GM18870 (cell line): ENCODE results near the gene MAB21L4.

ENCODE experiments used
- ATAC-seq: cut with Tn5 transposase; IDR thresholded peaks from one replicate; pipeline ENCODE4 v1.9.1; 2021; ENCODE audit warnings: moderate library complexity; ENCODE audit not compliant: unreplicated experiment

Gene MAB21L4

GRCh38 chr2:240925568-240926515, 29.9 kb upstream of the MAB21L4 start:
- no peak for ATAC-seq

GRCh38 chr2:240925191-240925567, 29.2 kb upstream of the MAB21L4 start:
- no peak for ATAC-seq

GRCh38 chr2:240922982-240923537, 27.1 kb upstream of the MAB21L4 start:
- ATAC-seq, result no peak

GRCh38 chr2:240922245-240922981, 26.5 kb upstream of the MAB21L4 start:
- no peak for ATAC-seq

GRCh38 chr2:240921995-240922244, 26.0 kb upstream of the MAB21L4 start:
- ATAC-seq, result no peak

GRCh38 chr2:240921311-240921994, 25.5 kb upstream of the MAB21L4 start:
- no peak for ATAC-seq

- no peak for ATAC-seq
Observed at GRCh38 chr2:240920783-240921231, 24.9 kb upstream of the MAB21L4 start.

GRCh38 chr2:240919786-240920782, 24.1 kb upstream of the MAB21L4 start:
- no peak for ATAC-seq

GRCh38 chr2:240919161-240919781, 23.3 kb upstream of the MAB21L4 start:
- no peak for ATAC-seq

GRCh38 chr2:240918258-240919091, 22.5 kb upstream of the MAB21L4 start:
- ATAC-seq, result no peak

GRCh38 chr2:240917684-240918257, 21.8 kb upstream of the MAB21L4 start:
- ATAC-seq, result no peak

GRCh38 chr2:240917009-240917683, 21.2 kb upstream of the MAB21L4 start:
- no peak for ATAC-seq

- ATAC-seq, result no peak
Observed at GRCh38 chr2:240916571-240917008, 20.6 kb upstream of the MAB21L4 start.

- no peak for ATAC-seq
Observed at GRCh38 chr2:240915526-240916341, 19.8 kb upstream of the MAB21L4 start.

- no peak for ATAC-seq
Observed at GRCh38 chr2:240914645-240915525, 18.9 kb upstream of the MAB21L4 start.
